ENCODE data around the gene CD2AP. TPM values are rescaled to one million over a fixed set of nuclear protein-coding genes. Genes with fewer than 3 reads are reported as not detected.

CD2AP gene
- total and polyA plus RNA-seq, 9 of the 15 experiments (the other 6 are each of a cell fraction or from before 2014, with no cell fraction given) = 9.4 to 69.7 (median 38.7) TPM

DNA sequence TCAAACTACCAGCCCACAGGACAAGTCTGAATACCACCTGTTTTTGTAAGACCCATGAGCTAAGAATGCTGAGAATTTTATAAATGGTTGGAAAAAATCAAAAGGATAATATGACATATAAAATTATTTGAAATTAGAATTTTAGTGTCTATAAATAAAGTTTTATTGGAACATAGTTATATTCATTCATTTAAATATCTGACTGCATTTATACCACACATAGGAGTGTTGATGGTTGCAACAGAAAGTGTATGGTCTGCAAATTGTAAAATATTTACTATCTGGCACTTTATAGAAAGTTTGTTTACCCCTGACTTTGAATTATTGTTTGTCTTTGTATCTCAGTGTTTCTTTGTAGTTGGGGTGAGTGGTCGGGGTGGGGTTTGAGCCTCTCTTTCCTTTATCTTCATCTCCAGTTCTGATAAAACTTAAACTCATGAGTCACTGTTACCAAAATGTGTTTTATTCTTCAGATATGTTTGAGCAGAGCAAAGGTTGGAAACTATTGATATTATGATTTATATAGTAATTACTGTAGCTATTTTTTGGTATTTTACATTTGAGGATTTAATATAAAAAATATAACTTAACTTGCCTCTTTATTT lies 55.5 kb downstream of the CD2AP start (continued):
- TF ChIP-seq, protein P1, sequence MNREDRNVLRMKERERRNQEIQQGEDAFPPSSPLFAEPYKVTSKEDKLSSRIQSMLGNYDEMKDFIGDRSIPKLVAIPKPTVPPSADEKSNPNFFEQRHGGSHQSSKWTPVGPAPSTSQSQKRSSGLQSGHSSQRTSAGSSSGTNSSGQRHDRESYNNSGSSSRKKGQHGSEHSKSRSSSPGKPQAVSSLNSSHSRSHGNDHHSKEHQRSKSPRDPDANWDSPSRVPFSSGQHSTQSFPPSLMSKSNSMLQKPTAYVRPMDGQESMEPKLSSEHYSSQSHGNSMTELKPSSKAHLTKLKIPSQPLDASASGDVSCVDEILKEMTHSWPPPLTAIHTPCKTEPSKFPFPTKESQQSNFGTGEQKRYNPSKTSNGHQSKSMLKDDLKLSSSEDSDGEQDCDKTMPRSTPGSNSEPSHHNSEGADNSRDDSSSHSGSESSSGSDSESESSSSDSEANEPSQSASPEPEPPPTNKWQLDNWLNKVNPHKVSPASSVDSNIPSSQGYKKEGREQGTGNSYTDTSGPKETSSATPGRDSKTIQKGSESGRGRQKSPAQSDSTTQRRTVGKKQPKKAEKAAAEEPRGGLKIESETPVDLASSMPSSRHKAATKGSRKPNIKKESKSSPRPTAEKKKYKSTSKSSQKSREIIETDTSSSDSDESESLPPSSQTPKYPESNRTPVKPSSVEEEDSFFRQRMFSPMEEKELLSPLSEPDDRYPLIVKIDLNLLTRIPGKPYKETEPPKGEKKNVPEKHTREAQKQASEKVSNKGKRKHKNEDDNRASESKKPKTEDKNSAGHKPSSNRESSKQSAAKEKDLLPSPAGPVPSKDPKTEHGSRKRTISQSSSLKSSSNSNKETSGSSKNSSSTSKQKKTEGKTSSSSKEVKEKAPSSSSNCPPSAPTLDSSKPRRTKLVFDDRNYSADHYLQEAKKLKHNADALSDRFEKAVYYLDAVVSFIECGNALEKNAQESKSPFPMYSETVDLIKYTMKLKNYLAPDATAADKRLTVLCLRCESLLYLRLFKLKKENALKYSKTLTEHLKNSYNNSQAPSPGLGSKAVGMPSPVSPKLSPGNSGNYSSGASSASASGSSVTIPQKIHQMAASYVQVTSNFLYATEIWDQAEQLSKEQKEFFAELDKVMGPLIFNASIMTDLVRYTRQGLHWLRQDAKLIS (CRISPR knock-in tag; IDR thresholded peaks at IDR 0.05) = no peak
- TF ChIP-seq CBFA2T3 (IDR thresholded peaks at IDR 0.05) = peak; percentile 51
- no peak for TF ChIP-seq ATF4 (CRISPR knock-in tag; IDR thresholded peaks at IDR 0.05)
- TF ChIP-seq ZNF316 (IDR thresholded peaks at IDR 0.05) = peak; percentile 61
- TF ChIP-seq ETV5 (CRISPR knock-in tag; IDR thresholded peaks at IDR 0.05; ENCODE audit: low read depth) = no peak
- 0 out of 2 replicates have a peak, but pooled peaks have one; percentile 28 for TF ChIP-seq GATAD2B (IDR thresholded peaks at IDR 0.05; ENCODE audit: borderline replicate concordance)
- peak in 1 of 2 experiments; percentile 14; a peak in 1 of 4 replicates for TF ChIP-seq TRIM24 (IDR thresholded peaks at IDR 0.05)
- TF ChIP-seq E2F1 (CRISPR knock-in tag; IDR thresholded peaks at IDR 0.05) = no peak
- no peak for TF ChIP-seq TEAD2 (tag; IDR thresholded peaks at IDR 0.05)
- peak; percentile 81 for TF ChIP-seq ARID1B (IDR thresholded peaks at IDR 0.05)
- TF ChIP-seq, protein P2, sequence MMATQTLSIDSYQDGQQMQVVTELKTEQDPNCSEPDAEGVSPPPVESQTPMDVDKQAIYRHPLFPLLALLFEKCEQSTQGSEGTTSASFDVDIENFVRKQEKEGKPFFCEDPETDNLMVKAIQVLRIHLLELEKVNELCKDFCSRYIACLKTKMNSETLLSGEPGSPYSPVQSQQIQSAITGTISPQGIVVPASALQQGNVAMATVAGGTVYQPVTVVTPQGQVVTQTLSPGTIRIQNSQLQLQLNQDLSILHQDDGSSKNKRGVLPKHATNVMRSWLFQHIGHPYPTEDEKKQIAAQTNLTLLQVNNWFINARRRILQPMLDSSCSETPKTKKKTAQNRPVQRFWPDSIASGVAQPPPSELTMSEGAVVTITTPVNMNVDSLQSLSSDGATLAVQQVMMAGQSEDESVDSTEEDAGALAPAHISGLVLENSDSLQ (IDR thresholded peaks at IDR 0.05) = 0 out of 2 replicates have a peak, but pooled peaks have one; percentile 6
- TF ChIP-seq SMARCA4 (IDR thresholded peaks at IDR 0.05) = peak; percentile 83
- 0 out of 2 replicates have a peak, but pooled peaks have one; percentile 11 for TF ChIP-seq TAL1 (IDR thresholded peaks at IDR 0.05)
- peak; percentile 65 for TF ChIP-seq C11orf30 (IDR thresholded peaks at IDR 0.05; ENCODE audit: low read depth)
- TF ChIP-seq JUND (IDR thresholded peaks at IDR 0.05; ENCODE audit: borderline replicate concordance, low read depth, low read length) = peak; percentile 80
- TF ChIP-seq JUND (tag; IDR thresholded peaks at IDR 0.05; ENCODE audit: borderline replicate concordance, low read depth, low read length) = peak; percentile 62; the same call in 1 of the 3 replicates
- TF ChIP-seq, protein P3, sequence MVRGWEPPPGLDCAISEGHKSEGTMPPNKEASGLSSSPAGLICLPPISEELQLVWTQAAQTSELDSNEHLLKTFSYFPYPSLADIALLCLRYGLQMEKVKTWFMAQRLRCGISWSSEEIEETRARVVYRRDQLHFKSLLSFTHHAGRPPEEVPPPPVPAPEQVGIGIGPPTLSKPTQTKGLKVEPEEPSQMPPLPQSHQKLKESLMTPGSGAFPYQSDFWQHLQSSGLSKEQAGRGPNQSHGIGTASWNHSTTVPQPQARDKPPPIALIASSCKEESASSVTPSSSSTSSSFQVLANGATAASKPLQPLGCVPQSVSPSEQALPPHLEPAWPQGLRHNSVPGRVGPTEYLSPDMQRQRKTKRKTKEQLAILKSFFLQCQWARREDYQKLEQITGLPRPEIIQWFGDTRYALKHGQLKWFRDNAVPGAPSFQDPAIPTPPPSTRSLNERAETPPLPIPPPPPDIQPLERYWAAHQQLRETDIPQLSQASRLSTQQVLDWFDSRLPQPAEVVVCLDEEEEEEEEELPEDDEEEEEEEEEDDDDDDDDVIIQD (CRISPR knock-in tag; IDR thresholded peaks at IDR 0.05) = no peak
- TF ChIP-seq TEAD4 (IDR thresholded peaks at IDR 0.05; ENCODE audit: low read length) = peak; percentile 18; the same call in 1 of the 2 replicates
- TF ChIP-seq TEAD4 (CRISPR knock-in tag; IDR thresholded peaks at IDR 0.05; ENCODE audit: borderline replicate concordance) = no peak
- TF ChIP-seq SOX6 (IDR thresholded peaks at IDR 0.05) = peak; percentile 37; the same call in 1 of the 2 replicates
